Epidermal melanocyte (primary cell): Measurements from ENCODE around the gene GAK.
"Not testable (repeated sequence)": the region's sequence is repeated elsewhere in the genome, so short reads cannot be mapped to it uniquely, and the experiment has no call there.

ENCODE experiments used
- DNase-seq: peaks from one replicate; pipeline ENCODE4 v3.0.0; 2011; ENCODE audit warnings: low spot score; ENCODE audit not compliant: insufficient read length

GAK gene

GRCh38 chr4:926538-926937 is 5.6 kb downstream of the GAK start:
- DNase-seq, result no peak

- DNase-seq, result no peak
These were observed 6.2 kb downstream of the GAK start for GRCh38 chr4:925771-926500.

- DNase-seq, result no peak
These were observed 6.9 kb downstream of the GAK start for GRCh38 chr4:925171-925570.

- DNase-seq, result no peak
These were observed 7.7 kb downstream of the GAK start for GRCh38 chr4:924107-925096.

- no peak for DNase-seq
These were observed 10.2 kb downstream of the GAK start for GRCh38 chr4:921830-922331.

GRCh38 chr4:919004-919680 is 13.0 kb downstream of the GAK start:
- not testable (repeated sequence) for DNase-seq

GRCh38 chr4:918591-918990 is 13.5 kb downstream of the GAK start:
- DNase-seq, result not testable (repeated sequence)

- no peak for DNase-seq
These were observed 14.1 kb downstream of the GAK start for GRCh38 chr4:917992-918391.

GRCh38 chr4:917466-917865 is 14.7 kb downstream of the GAK start:
- no peak for DNase-seq

- DNase-seq, result no peak
These were observed 16.5 kb downstream of the GAK start for GRCh38 chr4:915595-915994.

- DNase-seq, result no peak
These were observed 17.1 kb downstream of the GAK start for GRCh38 chr4:915041-915474.

- no peak for DNase-seq
These were observed 17.6 kb downstream of the GAK start for GRCh38 chr4:914531-914930.

- DNase-seq, result no peak
These were observed 18.9 kb downstream of the GAK start for GRCh38 chr4:913280-913618.

GRCh38 chr4:912548-913279 is 19.4 kb downstream of the GAK start:
- DNase-seq, result no peak

- DNase-seq, result no peak
These were observed 20.1 kb downstream of the GAK start for GRCh38 chr4:911871-912490.

- DNase-seq, result no peak
These were observed 20.8 kb downstream of the GAK start for GRCh38 chr4:911221-911751.

- no peak for DNase-seq
These were observed 21.6 kb downstream of the GAK start for GRCh38 chr4:910366-911091.

- DNase-seq, result no peak
These were observed 22.3 kb downstream of the GAK start for GRCh38 chr4:909821-910220.

- no peak for DNase-seq
These were observed 23.0 kb downstream of the GAK start for GRCh38 chr4:909131-909571.
